NT2/D1 (cell line): ENCODE measurements around the gene TEX30.
"Not testable (repeated sequence)": the region's sequence is repeated elsewhere in the genome, so short reads cannot be mapped to it uniquely, and the experiment has no call there.

Experiments used
- DNase-seq: peaks from one replicate; pipeline ENCODE4 v3.0.0-alpha.2; 2011; ENCODE audit warnings: low read depth, low spot score
- H3K27me3 ChIP-seq: 2 replicates; pipeline ENCODE4 v1.6.0; 2011; ENCODE audit warnings: mild to moderate bottlenecking; ENCODE audit not compliant: insufficient read length, insufficient read depth
- H3K36me3 ChIP-seq: 2 replicates; pipeline ENCODE4 v1.6.1; 2011; ENCODE audit warnings: mild to moderate bottlenecking, low read length, mixed read lengths; ENCODE audit not compliant: insufficient read depth, insufficient read length
- H3K4me1 ChIP-seq: 2 replicates; pipeline ENCODE4 v1.5.1; 2011; ENCODE audit not compliant: insufficient read depth, insufficient read length
- H3K4me3 ChIP-seq: 2 replicates; pipeline ENCODE4 v1.5.1; 2011; ENCODE audit warnings: low read depth; ENCODE audit not compliant: insufficient read length
- H3K9ac ChIP-seq: 2 replicates; pipeline ENCODE4 v1.6.0; 2011; ENCODE audit warnings: low read depth; ENCODE audit not compliant: insufficient read length
- H3K9me3 ChIP-seq: 2 replicates; pipeline ENCODE4 v1.5.1; 2011; ENCODE audit warnings: mild to moderate bottlenecking, low read length; ENCODE audit not compliant: insufficient read depth
- SUZ12 ChIP-seq: IDR thresholded peaks from 2 replicates; pipeline ENCODE4 v1.6.1; 2011; ENCODE audit not compliant: insufficient read length, insufficient read depth; ENCODE audit errors: extremely low read depth
- YY1 ChIP-seq: IDR thresholded peaks from 2 replicates; pipeline ENCODE4 v1.6.1; 2011; ENCODE audit not compliant: insufficient read length, insufficient read depth
- ZNF274 ChIP-seq: IDR thresholded peaks from 2 replicates; pipeline ENCODE4 v1.6.1; 2011; ENCODE audit warnings: mild to moderate bottlenecking, low read depth, low read length

TEX30 gene

GRCh38 chr13:102793611-102794355 is 20.2 kb upstream of the TEX30 start:
- Histone ChIP-seq H3K4me3 (no peak overlapping the region), H3K9ac (no peak overlapping the region), H3K4me1 (peaks cover 2% of the 10 kb centered on the region), H3K27me3 (peaks cover 17% of the 10 kb centered on the region), H3K9me3 (no peaks in the 10 kb centered on the region), H3K36me3 (peaks cover 10% of the 10 kb centered on the region)
- DNase-seq, result no peak
- TF ChIP-seq YY1, result no peak
- no peak for TF ChIP-seq ZNF274
- no peak for TF ChIP-seq SUZ12

GRCh38 chr13:102792396-102792795 is 18.8 kb upstream of the TEX30 start:
- H3K4me1 ChIP-seq, result peaks cover 2% of the 10 kb centered on the region
- no peak overlapping the region for H3K9ac ChIP-seq
- no peak for DNase-seq
- H3K36me3 ChIP-seq, result peaks cover 13% of the 10 kb centered on the region
- H3K4me3 ChIP-seq, result no peak overlapping the region
- no peaks in the 10 kb centered on the region for H3K9me3 ChIP-seq
- TF ChIP-seq ZNF274, result no peak
- no peak for TF ChIP-seq YY1
- TF ChIP-seq SUZ12, result no peak
- H3K27me3 ChIP-seq, result peaks cover 3% of the 10 kb centered on the region

GRCh38 chr13:102788683-102789082 is 15.1 kb upstream of the TEX30 start:
- no peaks in the 10 kb centered on the region for H3K9me3 ChIP-seq
- H3K9ac ChIP-seq, result no peak overlapping the region
- H3K4me3 ChIP-seq, result no peak overlapping the region
- H3K27me3 ChIP-seq, result no peaks in the 10 kb centered on the region
- no peaks in the 10 kb centered on the region for H3K4me1 ChIP-seq
- no peak for DNase-seq
- peaks cover 13% of the 10 kb centered on the region for H3K36me3 ChIP-seq
- no peak for TF ChIP-seq ZNF274
- no peak for TF ChIP-seq YY1
- TF ChIP-seq SUZ12, result no peak

- Histone ChIP-seq H3K27me3 (no peaks in the 10 kb centered on the region), H3K36me3 (peaks cover 7% of the 10 kb centered on the region), H3K9ac (no peak overlapping the region), H3K4me3 (no peak overlapping the region), H3K9me3 (peaks cover 14% of the 10 kb centered on the region; the same call in 1 of the 2 replicates), H3K4me1 (no peaks in the 10 kb centered on the region)
- DNase-seq, result no peak
- TF ChIP-seq ZNF274, result no peak
Measured at GRCh38 chr13:102784483-102784882, 10.9 kb upstream of the TEX30 start.

- TF ChIP-seq YY1 (no peak), ZNF274 (no peak), SUZ12 (no peak)
- Histone ChIP-seq H3K36me3 (peaks cover 4% of the 10 kb centered on the region), H3K4me3 (no peak overlapping the region), H3K9me3 (peaks cover 14% of the 10 kb centered on the region; the same call in 1 of the 2 replicates), H3K4me1 (no peaks in the 10 kb centered on the region), H3K9ac (no peak overlapping the region), H3K27me3 (no peaks in the 10 kb centered on the region)
- no peak for DNase-seq
Measured at GRCh38 chr13:102781591-102781990, 8.0 kb upstream of the TEX30 start.

- H3K9me3 ChIP-seq, result peaks cover 14% of the 10 kb centered on the region; the same call in 1 of the 2 replicates
- H3K4me3 ChIP-seq, H3K27me3 ChIP-seq, H3K36me3 ChIP-seq, DNase-seq, H3K9ac ChIP-seq, H3K4me1 ChIP-seq: not testable (repeated sequence)
Measured at GRCh38 chr13:102780656-102781055, 7.1 kb upstream of the TEX30 start.

GRCh38 chr13:102779436-102780159 is 6.0 kb upstream of the TEX30 start:
- no peak for DNase-seq
- Histone ChIP-seq H3K9me3 (peaks cover 14% of the 10 kb centered on the region; the same call in 1 of the 2 replicates), H3K4me1 (no peaks in the 10 kb centered on the region), H3K4me3 (no peak overlapping the region), H3K9ac (no peak overlapping the region), H3K36me3 (peaks cover 4% of the 10 kb centered on the region), H3K27me3 (no peaks in the 10 kb centered on the region)
- TF ChIP-seq YY1, result no peak
- TF ChIP-seq SUZ12, result no peak
- TF ChIP-seq ZNF274, result no peak
